HG02759 (cell line): Measurements from ENCODE around the gene PPP1R36.
"Not testable (repeated sequence)": the region's sequence is repeated elsewhere in the genome, so short reads cannot be mapped to it uniquely, and the experiment has no call there.

Source experiments
- ATAC-seq: cut with Tn5 transposase; IDR thresholded peaks from one replicate; pipeline ENCODE4 v1.9.1; 2021; ENCODE audit warnings: mild to moderate bottlenecking, moderate library complexity; ENCODE audit not compliant: unreplicated experiment

The PPP1R36 gene

GRCh38 chr14:64562436-64562835 is 12.7 kb downstream of the PPP1R36 start:
- no peak for ATAC-seq

DNA sequence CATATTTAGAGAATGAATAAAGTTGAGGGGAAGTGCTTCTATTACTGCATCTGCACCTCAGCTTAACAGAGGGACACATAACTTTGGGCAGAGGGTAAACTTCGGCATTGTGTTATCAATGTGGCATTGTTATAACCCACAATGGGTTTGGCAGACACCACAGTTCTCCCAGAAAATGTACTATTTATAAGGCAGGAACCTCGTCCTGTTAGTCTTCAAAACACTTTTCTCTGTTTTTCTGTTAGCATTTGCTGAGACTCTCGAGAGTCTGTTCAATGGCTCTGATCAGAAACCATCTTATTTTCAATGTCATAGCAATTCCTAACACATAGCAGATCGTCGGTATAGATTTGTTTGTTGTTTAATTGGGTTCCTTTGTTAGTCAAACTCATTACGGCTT is 13.9 kb downstream of the PPP1R36 start:
- ATAC-seq = no peak

DNA sequence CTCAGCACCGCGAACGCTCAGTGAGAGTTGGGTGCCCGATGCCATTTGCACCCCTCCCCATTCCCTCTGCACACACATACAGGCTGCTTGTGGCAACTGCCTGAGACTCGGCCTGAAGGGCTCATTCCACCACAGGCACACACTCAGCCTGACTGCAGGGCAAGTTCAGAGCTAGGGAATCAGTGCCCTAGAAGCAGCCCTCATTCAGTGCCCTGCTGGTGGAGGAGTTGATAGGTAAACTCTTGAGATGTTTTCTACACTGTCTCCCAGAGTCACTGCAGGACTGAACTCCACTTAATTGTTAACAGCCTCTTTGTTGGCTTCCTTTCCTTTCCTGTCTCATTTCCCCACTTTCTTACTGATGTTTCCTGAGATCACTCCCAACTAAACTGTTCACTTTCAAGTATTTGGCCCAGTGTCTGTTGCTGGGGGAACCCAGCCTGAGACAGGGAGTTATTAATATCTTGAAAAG is 16.9 kb downstream of the PPP1R36 start:
- ATAC-seq = no peak

DNA sequence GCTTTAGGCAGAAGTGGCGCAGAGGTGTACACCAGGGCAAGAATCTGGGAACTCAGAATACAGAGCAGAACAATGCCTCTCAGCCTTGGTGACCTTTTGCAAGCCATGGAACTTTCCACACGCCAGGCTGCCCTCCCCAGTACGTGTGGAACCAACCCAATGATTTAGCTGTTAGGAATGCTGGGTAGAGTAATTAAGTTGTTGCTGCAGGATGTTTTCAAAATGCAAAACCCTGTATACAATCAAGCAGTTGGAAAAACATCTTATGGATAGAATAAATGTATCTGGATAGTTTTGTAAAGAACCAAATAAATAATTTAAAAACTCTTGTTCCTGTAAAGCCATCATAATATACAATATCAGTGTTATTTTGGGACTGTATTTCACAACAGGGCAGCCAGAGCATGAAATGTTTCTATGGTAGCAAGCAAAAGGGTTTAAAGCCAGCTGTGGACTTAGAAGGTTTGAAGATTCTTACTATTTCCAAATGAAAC is 19.4 kb downstream of the PPP1R36 start:
- ATAC-seq = no peak

- ATAC-seq = not testable (repeated sequence)
These were observed 19.9 kb downstream of the PPP1R36 start for GRCh38 chr14:64569646-64570045.

DNA sequence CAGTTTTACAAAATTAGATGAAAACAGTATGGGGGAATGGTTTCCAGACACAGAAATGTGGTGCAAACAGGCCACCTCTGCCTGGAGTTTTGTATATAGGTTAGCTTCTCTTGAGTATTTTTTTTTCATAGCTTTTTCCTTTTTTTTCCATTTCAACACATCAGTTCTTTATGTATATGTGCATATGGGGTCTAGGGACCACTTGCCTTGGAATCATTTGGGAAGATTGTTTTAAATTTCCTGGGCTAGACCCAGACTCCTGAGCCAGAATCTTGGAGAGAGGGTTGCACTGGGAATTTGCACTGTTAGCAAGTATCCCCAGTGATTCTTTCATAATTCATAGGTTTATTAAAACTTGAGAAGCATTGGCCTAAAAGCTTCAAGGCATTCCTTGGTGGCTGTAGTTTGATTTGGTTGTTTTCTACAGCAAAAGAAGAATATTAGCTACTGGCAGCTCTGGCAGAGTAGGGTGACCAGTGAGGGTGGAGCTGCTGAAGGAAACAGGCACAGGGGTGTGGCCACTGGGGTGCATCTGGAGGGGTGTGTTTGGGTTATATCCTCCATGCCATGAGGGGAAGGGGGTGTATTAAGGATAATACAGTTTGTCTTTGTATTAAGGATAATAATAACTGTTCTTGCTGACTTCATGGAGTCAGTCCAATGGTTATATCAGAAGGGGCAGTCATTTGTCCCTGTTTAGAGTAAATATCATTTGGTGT is 22.8 kb downstream of the PPP1R36 start:
- ATAC-seq = no peak

- ATAC-seq = no peak
These were observed 23.3 kb downstream of the PPP1R36 start for GRCh38 chr14:64573109-64573508.

GRCh38 chr14:64574371-64575107 is 24.8 kb downstream of the PPP1R36 start:
- ATAC-seq = no peak

DNA sequence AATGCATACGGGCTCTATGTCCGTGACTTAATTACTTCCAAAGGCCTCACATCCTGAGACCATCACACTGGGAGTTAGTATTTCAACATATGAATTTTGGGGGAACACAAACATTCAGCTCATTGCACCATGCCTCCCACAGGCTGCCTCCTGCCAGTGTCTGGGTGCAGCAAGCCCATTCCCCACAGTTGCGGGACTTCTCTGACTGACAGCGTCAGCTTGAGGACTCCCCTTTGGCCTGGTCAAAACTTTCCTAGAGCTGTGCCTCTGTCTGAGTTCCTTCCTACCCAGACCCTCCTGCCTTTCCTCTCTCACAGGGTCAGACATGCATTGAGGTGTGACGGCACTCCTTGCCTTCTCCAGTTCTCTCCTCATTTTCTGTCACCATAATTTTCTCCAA is 27.4 kb downstream of the PPP1R36 start:
- no peak for ATAC-seq

GRCh38 chr14:64580467-64580866 is 30.7 kb downstream of the PPP1R36 start:
- ATAC-seq = no peak

GRCh38 chr14:64581363-64581762 is 31.6 kb downstream of the PPP1R36 start:
- ATAC-seq = no peak

- ATAC-seq = no peak
These were observed 32.1 kb downstream of the PPP1R36 start for GRCh38 chr14:64581817-64582216.

DNA sequence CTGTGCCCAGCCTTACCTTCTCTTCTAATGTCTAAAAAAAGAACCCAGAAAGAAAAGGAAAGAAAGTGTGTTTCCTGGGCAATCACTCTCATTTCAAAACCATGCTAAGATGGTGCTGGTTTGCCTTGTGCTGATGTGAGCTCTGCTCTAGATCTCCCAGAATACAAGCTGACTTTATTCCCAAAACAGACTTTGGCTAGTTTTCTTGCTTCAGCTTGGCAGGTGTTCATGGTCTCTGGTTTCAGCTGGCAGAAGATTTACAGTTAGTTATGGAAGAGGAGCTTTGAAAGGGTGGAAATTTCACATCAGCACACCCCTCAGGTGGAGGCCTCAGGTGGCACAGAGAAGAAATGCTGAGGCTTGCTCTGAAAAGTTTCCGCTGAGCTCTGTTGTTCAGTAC is 34.4 kb downstream of the PPP1R36 start:
- no peak for ATAC-seq

DNA sequence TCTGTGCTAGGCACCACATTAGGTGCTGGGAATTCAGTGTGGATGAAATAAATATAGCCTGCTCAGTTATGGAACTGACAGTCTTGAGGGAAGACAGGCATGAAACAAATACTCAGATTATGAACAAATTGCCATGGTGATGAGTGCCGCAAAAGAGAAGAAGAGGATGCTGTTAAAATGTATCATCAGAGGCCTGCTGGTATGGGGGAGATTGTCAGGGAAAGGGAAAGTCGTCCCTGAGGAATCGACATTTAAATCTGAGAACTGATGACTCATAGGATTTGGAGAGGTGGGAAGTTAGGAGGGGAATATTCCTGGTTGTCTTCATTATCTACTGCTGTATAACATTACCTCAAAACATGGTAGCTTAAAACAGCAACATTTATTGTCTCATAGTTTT is 42.0 kb downstream of the PPP1R36 start:
- no peak for ATAC-seq

GRCh38 chr14:64594438-64594837 is 44.7 kb downstream of the PPP1R36 start:
- no peak for ATAC-seq

- peak; percentile 57 for ATAC-seq
These were observed 48.6 kb downstream of the PPP1R36 start for GRCh38 chr14:64598404-64598803.

DNA sequence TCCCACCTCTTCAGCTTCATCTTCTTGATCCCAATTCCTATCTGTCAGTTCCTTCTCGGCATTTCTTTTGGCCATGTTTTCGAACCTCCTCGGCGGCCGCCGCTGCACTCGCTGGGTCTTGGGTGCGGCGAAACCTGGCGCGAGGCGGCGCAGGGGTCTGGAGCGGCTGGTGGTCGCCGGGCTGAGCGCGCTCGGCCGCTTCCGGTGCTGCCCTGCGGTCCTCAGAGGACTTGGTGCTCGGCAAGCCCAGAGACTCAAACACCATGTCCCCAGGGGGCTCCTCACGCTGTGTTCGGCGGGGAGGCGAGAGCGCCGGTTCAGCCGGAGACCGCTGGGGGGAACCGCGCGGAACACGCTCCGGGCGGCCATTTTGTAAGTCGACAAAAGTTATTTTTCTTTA is 51.8 kb downstream of the PPP1R36 start:
- ATAC-seq = no peak

DNA sequence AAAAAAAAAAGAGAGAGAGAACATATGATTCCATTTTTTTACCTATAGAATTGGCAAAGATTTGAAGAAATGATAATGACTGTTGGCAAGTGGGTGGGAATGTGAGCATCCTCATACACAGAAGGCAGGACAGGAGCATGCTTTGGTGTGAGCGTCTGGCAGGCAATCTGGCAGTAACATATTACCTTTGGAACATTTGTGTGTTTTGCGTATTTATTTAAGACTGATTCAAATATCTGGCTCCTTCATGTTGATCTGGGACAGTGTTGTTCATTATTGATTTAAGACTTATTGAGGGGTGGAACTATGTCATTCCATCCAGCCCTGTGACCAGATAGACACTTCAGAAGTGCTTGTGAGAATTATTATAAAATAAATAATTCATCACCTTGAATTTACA is 53.1 kb downstream of the PPP1R36 start:
- ATAC-seq = no peak

DNA sequence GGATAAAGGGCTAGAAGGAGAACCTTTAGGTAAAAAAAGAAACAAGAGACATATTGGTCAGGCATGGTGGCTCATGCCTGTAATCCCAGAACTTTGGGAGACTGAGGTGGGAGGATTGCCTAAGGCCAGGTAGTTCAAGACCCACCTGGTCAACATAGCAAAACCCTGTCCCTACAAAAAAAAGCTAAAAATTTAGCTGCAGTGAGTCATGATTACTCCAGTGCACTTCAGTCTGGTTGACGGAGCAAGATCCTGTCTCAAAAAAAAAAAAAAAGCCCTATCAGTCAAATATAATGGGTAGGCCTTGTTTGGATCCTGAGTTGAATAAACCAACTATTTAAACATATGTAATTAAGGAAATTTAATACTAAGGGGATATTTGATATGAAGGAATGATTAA is 54.2 kb downstream of the PPP1R36 start:
- no peak for ATAC-seq

DNA sequence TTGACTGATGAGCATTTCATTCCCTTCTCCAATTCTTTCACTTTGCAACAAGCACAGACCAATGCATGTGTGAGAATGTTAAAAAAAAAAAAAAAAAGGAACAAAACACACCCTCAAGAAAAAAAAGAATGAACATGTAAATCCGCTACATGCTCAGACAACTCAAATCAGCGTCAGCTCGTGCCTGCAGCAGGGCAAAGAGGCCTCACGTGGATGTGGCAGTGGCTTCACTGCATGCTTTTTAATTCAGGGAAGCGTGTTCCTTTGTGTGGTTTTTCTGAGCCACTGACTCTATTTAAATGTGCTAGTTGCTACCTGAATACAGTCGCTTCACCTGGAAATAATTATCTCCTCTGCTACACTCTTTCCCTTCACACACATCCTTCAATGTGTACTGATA is 55.1 kb downstream of the PPP1R36 start:
- ATAC-seq = no peak

- no peak for ATAC-seq
These were observed 56.3 kb downstream of the PPP1R36 start for GRCh38 chr14:64605926-64606685.
